ENCODE measurements around the gene PP2D1. TPM values are rescaled to one million over a fixed set of nuclear protein-coding genes. Genes with fewer than 3 reads are reported as not detected.

Gene PP2D1
- total and polyA plus RNA-seq, 9 of the 15 experiments (the other 6 are each of a cell fraction or from before 2014, with no cell fraction given): 0.07 to 0.10 TPM; not detected in 7

GRCh38 chr3:20039765-20040547 lies 27.9 kb upstream of the PP2D1 start, which contains the start of gene KAT2B (continued):
- no peak for TF ChIP-seq ZNF551 (CRISPR knock-in tag; IDR thresholded peaks at IDR 0.05)
- TF ChIP-seq NR2F6 (CRISPR knock-in tag; IDR thresholded peaks at IDR 0.05): no peak
- 0 out of 2 replicates have a peak, but pooled peaks have one; percentile 25 for TF ChIP-seq DIDO1 (tag; IDR thresholded peaks at IDR 0.05; ENCODE audit: low read depth)
- no peak for TF ChIP-seq CEBPB (tag; IDR thresholded peaks at IDR 0.05)
- no peak; the same call in 1 of the 2 replicates for TF ChIP-seq ZC3H11A (IDR thresholded peaks at IDR 0.05; ENCODE audit: low read depth, low read length)
- TF ChIP-seq MCM3 (IDR thresholded peaks at IDR 0.05): no peak
- peak; percentile 85; the same call in 1 of the 2 replicates for TF ChIP-seq HLTF (IDR thresholded peaks at IDR 0.05)
- TF ChIP-seq CHD1 (IDR thresholded peaks at IDR 0.05; ENCODE audit: low read length): no peak
- TF ChIP-seq MYC (IDR thresholded peaks at IDR 0.05; ENCODE audit: low read depth, low read length): peak; percentile 53; the same call in 1 of the 2 replicates
- TF ChIP-seq MYC (CRISPR knock-in tag; IDR thresholded peaks at IDR 0.05; ENCODE audit: borderline replicate concordance, low read depth): no peak
- TF ChIP-seq PHTF2 (CRISPR knock-in tag; IDR thresholded peaks at IDR 0.05): no peak
- no peak for TF ChIP-seq WHSC1 (IDR thresholded peaks at IDR 0.05; ENCODE audit: low read length)
- no peak for TF ChIP-seq PYGO2 (tag; IDR thresholded peaks at IDR 0.05)
- no peak for TF ChIP-seq MCM5 (IDR thresholded peaks at IDR 0.05; ENCODE audit: low read depth)
- no peak for TF ChIP-seq ZNF79 (CRISPR knock-in tag; IDR thresholded peaks at IDR 0.05; ENCODE audit: low read depth)
- peak; percentile 16 to 85; a peak in 2 of 4 replicates for TF ChIP-seq HDAC1 (IDR thresholded peaks at IDR 0.05)
- no peak for TF ChIP-seq CREB3L1 (IDR thresholded peaks at IDR 0.05; ENCODE audit: borderline replicate concordance, low read depth)
- no peak for TF ChIP-seq PTRF (tag; IDR thresholded peaks at IDR 0.05)
- TF ChIP-seq E4F1 (CRISPR knock-in tag; IDR thresholded peaks at IDR 0.05; ENCODE audit: borderline replicate concordance): no peak
- TF ChIP-seq GABPA (tag; conservative IDR thresholded peaks at IDR 0.05; ENCODE audit: low read depth): peak; percentile 37; the same call in 1 of the 2 replicates
- no peak for TF ChIP-seq ZNF699 (CRISPR knock-in tag; IDR thresholded peaks at IDR 0.05; ENCODE audit: insufficient replicate concordance)
- TF ChIP-seq HNRNPH1 (optimal IDR thresholded peaks at IDR 0.05; ENCODE audit: low read depth, low read length): no peak
- no peak for TF ChIP-seq FOS (IDR thresholded peaks at IDR 0.05; ENCODE audit: extremely low read depth, insufficient read length)
- no peak for TF ChIP-seq ELF1 (tag; IDR thresholded peaks at IDR 0.05)
- TF ChIP-seq RBM14 (IDR thresholded peaks at IDR 0.05; ENCODE audit: borderline replicate concordance, insufficient read depth, low read depth, low read length): no peak
- no peak for TF ChIP-seq RFX5 (IDR thresholded peaks at IDR 0.05; ENCODE audit: low read depth, low read length)
- TF ChIP-seq RNF2 (IDR thresholded peaks at IDR 0.05): peak; percentile 50; the same call in 1 of the 2 replicates
- 0 out of 2 replicates have a peak, but pooled peaks have one; percentile 27 for TF ChIP-seq SOX6 (IDR thresholded peaks at IDR 0.05)

Data from K562 (cell line).